ENCODE data around the gene MPL. TPM values are rescaled to one million over a fixed set of nuclear protein-coding genes. Genes with fewer than 3 reads are reported as not detected.
A peak's percentile ranks its signal among the peaks of the same experiment; 100 is the strongest.

MPL gene
- total and polyA plus RNA-seq, 2 of the 13 experiments (the other 11 are each of a cell fraction or from before 2014, with no cell fraction given): not detected

GRCh38 chr1:43348809-43349593 is 11.4 kb downstream of the MPL start (continued):
- no peak; the same call in 1 of the 2 replicates for TF ChIP-seq CREBL2 (CRISPR knock-in tag; IDR thresholded peaks at IDR 0.05; ENCODE audit: borderline replicate concordance)
- peak; percentile 76 for TF ChIP-seq MAX (IDR thresholded peaks at IDR 0.05)
- no peak for TF ChIP-seq ZNF562 (CRISPR knock-in tag; IDR thresholded peaks at IDR 0.05; ENCODE audit: borderline replicate concordance)
- no peak; the same call in 1 of the 2 replicates for TF ChIP-seq ATF2 (CRISPR knock-in tag; IDR thresholded peaks at IDR 0.05)
- peak; percentile 79; the same call in 1 of the 2 replicates for TF ChIP-seq ARID4A (CRISPR knock-in tag; IDR thresholded peaks at IDR 0.05; ENCODE audit: borderline replicate concordance)
- TF ChIP-seq ZNF512 (CRISPR knock-in tag; IDR thresholded peaks at IDR 0.05): no peak
- TF ChIP-seq ZSCAN21 (CRISPR knock-in tag; IDR thresholded peaks at IDR 0.05; ENCODE audit: borderline replicate concordance): peak; percentile 78; the same call in 1 of the 2 replicates
- 0 out of 2 replicates have a peak, but pooled peaks have one; percentile 24 for TF ChIP-seq TBX2 (CRISPR knock-in tag; IDR thresholded peaks at IDR 0.05; ENCODE audit: borderline replicate concordance)
- no peak for TF ChIP-seq AFF4 (CRISPR knock-in tag; IDR thresholded peaks at IDR 0.05)
- TF ChIP-seq ARNT (IDR thresholded peaks at IDR 0.05): no peak
- TF ChIP-seq GATA4 (IDR thresholded peaks at IDR 0.05; ENCODE audit: borderline replicate concordance, low read depth): no peak; the same call in 1 of the 2 replicates
- TF ChIP-seq THRA (CRISPR knock-in tag; IDR thresholded peaks at IDR 0.05; ENCODE audit: borderline replicate concordance): no peak

Measured in HepG2 (cell line).